Sciatic nerve (tissue), 2 donors: ENCODE results near the gene ORM2. TPM values are rescaled to one million over a fixed set of nuclear protein-coding genes. Genes with fewer than 3 reads are reported as not detected.

Source experiments
- ATAC-seq: fragments of 200-7000 bp; cut with Tn5 transposase; one replicate; pipeline ENCODE4 v1.9.1; 2020; ENCODE audit warnings: mild to moderate bottlenecking, moderate library complexity
- DNase-seq: peaks from one replicate; pipeline ENCODE4 v3.0.0-alpha.2; 2020; ENCODE audit warnings: low spot score
- intact Hi-C: fragments of 100-400 bp; cut with DNase I; formaldehyde crosslinking; loops from one replicate; pipeline ENCODE4 v1.14.2; 2022
- total RNA-seq: library from RNA; stranded (reverse); fragmentation: NEBNext Ultra II Directional; extraction: Animal tissue kit (Norgen Biotek cat#: 25700); gene quantifications from one replicate; pipeline ENCODE4 v1.2.1, GENCODE V29; 2021
- donor health status: DM: no; HTN: no; CAD: no.
- donor health status: DM: no; HTN: no; CAD: no.

Gene ORM2
- total RNA-seq, 1 donor from 2014 or later: not detected

DNA sequence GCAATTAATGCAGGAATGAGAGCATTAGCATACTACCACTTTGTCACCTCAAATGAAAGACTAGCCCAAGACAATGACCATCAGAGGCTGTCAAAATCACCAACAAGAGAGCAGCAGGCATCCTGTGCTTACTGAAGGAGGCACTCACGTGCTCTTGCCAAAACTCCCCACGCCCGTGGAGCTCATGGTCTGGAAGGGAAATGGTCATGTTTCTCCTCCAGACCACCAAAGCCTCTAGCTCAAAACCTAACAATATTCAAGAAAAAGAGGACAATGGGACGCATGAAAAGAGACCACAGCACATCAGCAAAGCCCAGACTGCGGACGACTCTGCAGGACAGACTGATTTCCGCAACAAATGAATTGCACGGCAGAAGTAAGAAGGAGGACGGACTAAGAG lies 45.3 kb downstream of the ORM2 start:
- intact Hi-C loops: no loop called here
- DNase-seq (no peak), ATAC-seq (no peak)

DNA sequence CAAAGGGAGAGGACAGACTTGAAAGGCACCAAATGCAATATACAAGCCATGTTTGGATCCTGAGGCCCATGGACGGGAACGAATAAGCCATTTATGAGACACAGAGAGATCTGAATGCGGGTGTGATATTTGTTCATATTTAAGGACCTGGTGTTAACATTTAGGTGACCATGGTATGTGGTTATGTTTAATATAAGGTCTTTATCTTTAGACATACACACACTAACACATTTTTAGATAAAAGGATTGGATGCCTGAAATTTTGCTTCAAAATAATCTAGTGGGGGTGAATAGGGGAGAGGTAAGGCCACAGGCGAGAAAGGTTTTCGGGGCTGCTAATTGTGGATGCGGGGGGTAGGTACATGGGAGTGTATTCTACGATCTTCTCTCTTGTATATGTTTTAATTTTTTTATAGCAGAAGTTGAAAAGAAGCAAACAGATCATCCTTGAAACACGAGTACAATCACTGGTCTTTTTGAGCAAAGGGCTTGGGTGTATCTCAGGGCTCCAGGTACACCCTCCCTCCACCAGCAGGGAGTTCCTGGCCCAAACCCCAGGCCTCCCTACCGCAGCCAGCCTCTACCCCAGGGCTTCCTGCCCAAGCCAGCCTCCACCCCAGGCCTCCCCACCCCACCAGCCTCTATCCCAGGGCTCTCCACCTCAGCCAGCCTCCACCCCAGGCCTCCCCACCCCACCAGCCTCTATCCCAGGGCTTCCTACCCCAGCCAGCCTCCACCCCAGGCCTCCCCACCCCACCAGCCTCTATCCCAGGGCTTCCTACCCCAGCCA lies 45.9 kb downstream of the ORM2 start:
- no peak for DNase-seq
- intact Hi-C loops: no loop called here
- no peak for ATAC-seq

DNA sequence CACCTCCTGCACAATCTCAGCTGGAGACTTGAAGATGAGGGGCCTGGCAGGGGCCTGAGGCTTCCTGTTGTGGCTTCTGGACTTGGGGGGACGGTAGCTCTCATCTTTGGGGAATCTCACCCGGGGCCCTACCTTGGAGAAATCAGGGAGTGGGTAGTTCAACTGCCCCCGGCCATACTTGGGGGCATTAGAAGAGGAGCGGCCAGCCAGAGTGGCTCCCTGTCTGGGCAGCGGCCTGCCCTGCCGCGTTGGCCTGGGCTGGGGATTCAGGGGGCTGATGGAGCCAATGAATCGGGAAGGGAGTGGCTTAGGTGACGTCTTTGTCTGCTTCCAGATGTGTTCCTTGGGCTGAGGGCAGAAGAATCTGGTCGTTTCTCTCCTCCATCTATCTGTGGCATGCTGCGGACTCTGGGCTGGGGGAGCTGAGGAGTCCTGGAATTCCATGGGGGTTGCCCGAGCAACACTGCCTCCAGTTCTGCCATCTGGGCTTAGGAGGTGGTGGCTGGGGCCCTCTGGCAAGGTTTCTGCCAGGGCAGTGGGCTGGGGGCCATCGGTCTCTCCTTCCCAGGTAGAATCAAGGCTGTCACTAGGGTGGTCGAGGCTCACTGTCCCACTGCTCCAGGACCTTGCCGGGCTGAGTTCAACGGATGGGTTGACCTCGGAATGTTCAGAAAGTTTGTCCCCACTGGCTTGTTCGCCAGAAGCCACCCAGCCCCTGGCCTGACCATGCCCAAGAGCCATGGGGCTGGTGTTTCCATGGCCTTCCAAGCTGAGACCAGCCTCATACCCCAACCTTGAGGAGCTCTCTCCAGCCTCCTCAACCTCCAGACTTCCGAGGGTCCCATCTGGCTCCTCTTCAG lies 47.1 kb downstream of the ORM2 start:
- DNase-seq (no peak), ATAC-seq (no peak)
- intact Hi-C loops: no loop called here

DNA sequence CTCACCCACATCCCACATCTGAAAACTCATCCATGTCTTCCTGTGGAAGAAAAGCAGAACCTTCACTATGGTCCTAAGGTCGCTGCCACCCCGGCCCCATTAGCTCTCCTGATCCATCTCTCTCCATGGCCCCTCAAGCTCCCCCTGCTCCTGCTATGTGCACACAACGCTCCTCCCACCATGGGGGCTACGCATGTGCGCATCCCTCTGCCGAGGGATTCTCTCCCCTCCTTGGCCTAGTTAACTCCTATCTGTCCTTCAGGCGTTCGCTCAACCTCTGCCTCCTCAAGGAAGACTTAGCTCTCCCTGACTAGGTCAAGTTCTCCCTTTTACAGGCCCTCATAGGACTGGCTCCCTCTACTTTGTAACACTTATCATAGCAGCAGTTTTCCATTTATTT lies 48.3 kb downstream of the ORM2 start:
- intact Hi-C loops: no loop called here
- no peak for ATAC-seq
- no peak for DNase-seq

DNA sequence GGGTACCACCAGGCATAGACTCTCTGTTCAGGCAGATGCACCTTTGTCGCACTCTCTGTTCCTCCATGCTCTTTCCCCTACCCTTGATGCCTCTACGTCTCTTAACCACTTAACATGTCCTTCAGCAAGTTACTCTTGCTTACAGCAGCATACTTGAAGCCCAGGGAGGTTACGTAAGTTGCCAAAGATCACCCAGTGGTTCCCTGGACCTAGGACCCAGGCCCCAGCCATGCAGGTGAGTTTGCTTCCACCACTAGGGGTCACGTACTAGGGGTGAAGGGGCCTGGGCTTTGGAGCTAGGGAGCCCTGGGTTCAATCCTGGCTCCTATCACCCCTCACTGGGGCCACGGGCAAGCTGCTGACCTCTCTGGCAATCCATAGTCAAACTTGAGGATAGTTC lies 49.2 kb downstream of the ORM2 start:
- DNase-seq (no peak), ATAC-seq (no peak)
- intact Hi-C loops: no loop called here

Other genes with a start within 250 kb of the ORM2 start
- gene KIF12, start 230.6 kb upstream of the ORM2 start, total RNA-seq: 0.22 TPM
- gene COL27A1, start 174.3 kb upstream of the ORM2 start, total RNA-seq: 42.4 TPM
- gene ORM1, start 6.8 kb upstream of the ORM2 start, total RNA-seq: 0.76 TPM
- gene AKNA, start 58.1 kb downstream of the ORM2 start, total RNA-seq: 29.0 TPM
- gene WHRN, start 175.6 kb downstream of the ORM2 start, total RNA-seq: 5.3 TPM